Measurements from ENCODE around the gene FGD5. TPM values are rescaled to one million over a fixed set of nuclear protein-coding genes. Genes with fewer than 3 reads are reported as not detected.

The FGD5 gene
- total RNA-seq, 2 donors from 2014 or later = 15.3 to 17.0 TPM

- H3K9me3 ChIP-seq (ENCODE audit: control insufficient read depth, low read length) = peaks cover 8% of the 10 kb centered on the region
- no peaks in the 10 kb centered on the region for H3K4me1 ChIP-seq (ENCODE audit: control insufficient read depth, insufficient read depth, low read length)
- WGBS, 2 experiments (ENCODE audit: insufficient coverage in 1 of 2, insufficient read length in 1 of 2) = 92 to 95% methylated on average over 4 of the region's 4 CpGs
- Mint-ChIP-seq H3K36me3 (ENCODE audit: low read depth) (no peaks in the 10 kb centered on the region), H3K27ac (no peak overlapping the region), H3K27me3 (ENCODE audit: insufficient read depth) (no peaks in the 10 kb centered on the region), H3K4me3 (no peak overlapping the region), H3K4me1 (no peaks in the 10 kb centered on the region), H3K9me3 (peaks cover 9% of the 10 kb centered on the region)
- no peaks in the 10 kb centered on the region for H3K27me3 ChIP-seq (ENCODE audit: control insufficient read depth, insufficient read depth, low read length, poor library complexity, severe bottlenecking)
- TF ChIP-seq, protein P1, sequence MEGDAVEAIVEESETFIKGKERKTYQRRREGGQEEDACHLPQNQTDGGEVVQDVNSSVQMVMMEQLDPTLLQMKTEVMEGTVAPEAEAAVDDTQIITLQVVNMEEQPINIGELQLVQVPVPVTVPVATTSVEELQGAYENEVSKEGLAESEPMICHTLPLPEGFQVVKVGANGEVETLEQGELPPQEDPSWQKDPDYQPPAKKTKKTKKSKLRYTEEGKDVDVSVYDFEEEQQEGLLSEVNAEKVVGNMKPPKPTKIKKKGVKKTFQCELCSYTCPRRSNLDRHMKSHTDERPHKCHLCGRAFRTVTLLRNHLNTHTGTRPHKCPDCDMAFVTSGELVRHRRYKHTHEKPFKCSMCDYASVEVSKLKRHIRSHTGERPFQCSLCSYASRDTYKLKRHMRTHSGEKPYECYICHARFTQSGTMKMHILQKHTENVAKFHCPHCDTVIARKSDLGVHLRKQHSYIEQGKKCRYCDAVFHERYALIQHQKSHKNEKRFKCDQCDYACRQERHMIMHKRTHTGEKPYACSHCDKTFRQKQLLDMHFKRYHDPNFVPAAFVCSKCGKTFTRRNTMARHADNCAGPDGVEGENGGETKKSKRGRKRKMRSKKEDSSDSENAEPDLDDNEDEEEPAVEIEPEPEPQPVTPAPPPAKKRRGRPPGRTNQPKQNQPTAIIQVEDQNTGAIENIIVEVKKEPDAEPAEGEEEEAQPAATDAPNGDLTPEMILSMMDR (conservative IDR thresholded peaks at IDR 0.05) = no peak
- no peak overlapping the region for H3K27ac ChIP-seq (ENCODE audit: low read depth, low read length)
- no peak overlapping the region for H3K9ac ChIP-seq (ENCODE audit: extremely low read depth, low read length, poor library complexity, severe bottlenecking)
- peak; percentile 13 for DNase-seq
- no peak overlapping the region for H3K4me3 ChIP-seq (ENCODE audit: low read length)
- H3K36me3 ChIP-seq (ENCODE audit: control insufficient read depth, insufficient read depth, low read length) = no peaks in the 10 kb centered on the region
Measured at GRCh38 chr3:14775563-14775962, 43.2 kb upstream of the FGD5 start.

- Mint-ChIP-seq H3K9me3 (peaks cover 9% of the 10 kb centered on the region), H3K36me3 (ENCODE audit: low read depth) (no peaks in the 10 kb centered on the region), H3K4me3 (no peak overlapping the region), H3K4me1 (no peaks in the 10 kb centered on the region), H3K27me3 (ENCODE audit: insufficient read depth) (no peaks in the 10 kb centered on the region), H3K27ac (no peak overlapping the region)
- Histone ChIP-seq H3K27me3 (ENCODE audit: control insufficient read depth, insufficient read depth, low read length, poor library complexity, severe bottlenecking) (no peaks in the 10 kb centered on the region), H3K9me3 (ENCODE audit: control insufficient read depth, low read length) (peaks cover 8% of the 10 kb centered on the region), H3K36me3 (ENCODE audit: control insufficient read depth, insufficient read depth, low read length) (no peaks in the 10 kb centered on the region), H3K4me3 (ENCODE audit: low read length) (no peak overlapping the region), H3K27ac (ENCODE audit: low read depth, low read length) (no peak overlapping the region), H3K4me1 (ENCODE audit: control insufficient read depth, insufficient read depth, low read length) (no peaks in the 10 kb centered on the region), H3K9ac (ENCODE audit: extremely low read depth, low read length, poor library complexity, severe bottlenecking) (no peak overlapping the region)
- TF ChIP-seq, protein P1 (conservative IDR thresholded peaks at IDR 0.05) = no peak
- DNase-seq = no peak
- no CpG with 5 or more reads among the region's 2 CpGs for WGBS, 2 experiments (ENCODE audit: insufficient coverage in 1 of 2, insufficient read length in 1 of 2)
Measured at GRCh38 chr3:14779069-14779685, 39.6 kb upstream of the FGD5 start.

DNA sequence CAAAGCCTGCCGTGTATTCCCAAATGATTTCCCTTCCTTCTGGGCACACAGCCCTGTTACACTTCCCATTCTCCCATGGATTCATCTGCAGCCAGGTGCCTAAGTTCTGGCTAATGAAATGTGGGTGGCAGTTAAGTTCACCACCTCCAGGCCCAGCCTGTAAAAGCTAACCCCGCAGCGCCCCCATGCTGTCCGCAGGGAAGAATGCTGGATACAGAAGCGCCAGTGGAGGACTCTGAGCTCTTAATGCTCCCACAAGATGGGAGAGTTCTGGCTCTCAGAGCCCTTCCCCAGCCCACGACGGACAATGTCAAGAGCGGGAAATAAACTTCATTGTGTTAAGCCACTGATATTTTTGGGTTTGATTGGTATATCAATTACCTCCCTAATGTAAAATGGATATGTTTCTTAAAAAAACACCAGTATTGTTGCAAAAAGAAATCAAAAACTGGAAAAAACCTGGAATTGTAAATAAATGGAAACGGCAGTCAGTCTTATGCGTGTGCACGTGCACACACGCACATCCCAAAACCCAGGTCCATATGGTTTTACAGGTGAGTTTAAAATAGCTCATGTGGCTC is 37.7 kb upstream of the FGD5 start:
- Histone ChIP-seq H3K4me3 (ENCODE audit: low read length) (no peak overlapping the region), H3K4me1 (ENCODE audit: control insufficient read depth, insufficient read depth, low read length) (no peaks in the 10 kb centered on the region), H3K27me3 (ENCODE audit: control insufficient read depth, insufficient read depth, low read length, poor library complexity, severe bottlenecking) (no peaks in the 10 kb centered on the region), H3K36me3 (ENCODE audit: control insufficient read depth, insufficient read depth, low read length) (no peaks in the 10 kb centered on the region), H3K9ac (ENCODE audit: extremely low read depth, low read length, poor library complexity, severe bottlenecking) (no peak overlapping the region), H3K27ac (ENCODE audit: low read depth, low read length) (no peak overlapping the region), H3K9me3 (ENCODE audit: control insufficient read depth, low read length) (peaks cover 8% of the 10 kb centered on the region)
- 39 to 41% methylated on average over 8 to 12 of the region's 12 CpGs for WGBS, 2 experiments (ENCODE audit: insufficient coverage in 1 of 2, insufficient read length in 1 of 2)
- TF ChIP-seq, protein P1 (conservative IDR thresholded peaks at IDR 0.05) = peak; percentile 91
- H3K9me3 Mint-ChIP-seq = peaks cover 14% of the 10 kb centered on the region
- peaks cover 3% of the 10 kb centered on the region for H3K27me3 Mint-ChIP-seq (ENCODE audit: insufficient read depth)
- no peak overlapping the region for H3K4me3 Mint-ChIP-seq
- peak; percentile 93 for DNase-seq
- no peaks in the 10 kb centered on the region for H3K36me3 Mint-ChIP-seq (ENCODE audit: low read depth)
- no peaks in the 10 kb centered on the region for H3K4me1 Mint-ChIP-seq
- H3K27ac Mint-ChIP-seq = no peak overlapping the region
